HEK293T (cell line): ENCODE results near the gene TAOK1.

ENCODE experiments used
- ARNT ChIP-seq: fragments of 450-650 bp; IDR thresholded peaks from 2 replicates; pipeline ENCODE4 v1.6.1; 2017; ENCODE audit warnings: mild to moderate bottlenecking
- BHLHE40 ChIP-seq: fragments of 450-650 bp; IDR thresholded peaks from 2 replicates; pipeline ENCODE4 v1.6.1; 2016; ENCODE audit warnings: mild to moderate bottlenecking, moderate library complexity, borderline replicate concordance
- FOXM1 ChIP-seq: fragments of 450-650 bp; IDR thresholded peaks from 2 replicates; pipeline ENCODE4 v1.6.1; 2017; ENCODE audit warnings: mild to moderate bottlenecking, borderline replicate concordance
- NFRKB ChIP-seq: fragments of 450-650 bp; IDR thresholded peaks from 2 replicates; pipeline ENCODE4 v1.6.1; 2016; ENCODE audit warnings: mild to moderate bottlenecking, moderate library complexity
- SP1 ChIP-seq: fragments of 450-650 bp; IDR thresholded peaks from 2 replicates; pipeline ENCODE4 v1.6.1; 2017
- TF ChIP-seq, protein P1 (sequence below): fragments of 450-650 bp; IDR thresholded peaks from 2 replicates; pipeline ENCODE4 v1.6.1; 2016

DNA sequence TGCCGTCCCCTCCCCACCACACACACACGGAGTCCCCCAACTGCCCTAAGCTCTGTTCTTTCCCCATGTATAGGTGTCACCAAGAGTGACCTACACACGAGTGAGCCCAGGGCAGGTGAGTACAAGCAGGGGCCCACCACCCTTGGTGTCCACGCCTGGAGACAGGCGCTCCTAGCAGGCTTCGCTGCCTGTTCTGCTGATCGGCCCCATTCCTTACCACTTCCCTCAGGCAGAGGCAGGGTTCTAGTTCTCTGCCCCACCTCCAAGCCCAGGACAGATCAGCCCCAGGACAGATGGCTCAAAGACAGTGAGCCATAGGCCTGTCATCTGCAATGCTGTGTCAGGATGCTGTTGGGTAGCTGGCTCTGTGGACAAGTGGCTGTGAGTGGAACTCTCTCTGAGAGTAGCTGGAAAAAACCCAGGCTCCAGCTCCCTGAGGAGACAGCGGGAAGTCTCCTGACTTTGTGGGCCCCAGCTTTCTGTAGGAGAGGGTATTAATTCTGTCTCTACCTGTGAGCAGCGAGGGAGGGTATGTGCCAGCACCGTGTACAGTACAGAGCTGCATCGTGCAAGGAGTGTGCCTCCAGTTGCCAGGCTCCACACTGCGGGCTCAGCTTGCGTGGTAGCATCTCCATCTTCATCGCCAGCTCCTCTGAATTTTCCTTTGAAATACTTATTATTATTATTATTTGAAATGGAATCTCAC is 179.2 kb downstream of the TAOK1 start:
- TF ChIP-seq BHLHE40 (no peak), SP1 (no peak), NFRKB (no peak), FOXM1 (no peak), ARNT (no peak)
- TF ChIP-seq, protein P1, sequence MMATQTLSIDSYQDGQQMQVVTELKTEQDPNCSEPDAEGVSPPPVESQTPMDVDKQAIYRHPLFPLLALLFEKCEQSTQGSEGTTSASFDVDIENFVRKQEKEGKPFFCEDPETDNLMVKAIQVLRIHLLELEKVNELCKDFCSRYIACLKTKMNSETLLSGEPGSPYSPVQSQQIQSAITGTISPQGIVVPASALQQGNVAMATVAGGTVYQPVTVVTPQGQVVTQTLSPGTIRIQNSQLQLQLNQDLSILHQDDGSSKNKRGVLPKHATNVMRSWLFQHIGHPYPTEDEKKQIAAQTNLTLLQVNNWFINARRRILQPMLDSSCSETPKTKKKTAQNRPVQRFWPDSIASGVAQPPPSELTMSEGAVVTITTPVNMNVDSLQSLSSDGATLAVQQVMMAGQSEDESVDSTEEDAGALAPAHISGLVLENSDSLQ = no peak
